Kidney capillary endothelial cell (primary cell): ENCODE results near the gene NFKBIZ.

Experiments
- DNase-seq: peaks from one replicate; pipeline ENCODE4 v3.0.0-alpha.2; 2018; ENCODE audit warnings: low spot score

Gene NFKBIZ

DNA sequence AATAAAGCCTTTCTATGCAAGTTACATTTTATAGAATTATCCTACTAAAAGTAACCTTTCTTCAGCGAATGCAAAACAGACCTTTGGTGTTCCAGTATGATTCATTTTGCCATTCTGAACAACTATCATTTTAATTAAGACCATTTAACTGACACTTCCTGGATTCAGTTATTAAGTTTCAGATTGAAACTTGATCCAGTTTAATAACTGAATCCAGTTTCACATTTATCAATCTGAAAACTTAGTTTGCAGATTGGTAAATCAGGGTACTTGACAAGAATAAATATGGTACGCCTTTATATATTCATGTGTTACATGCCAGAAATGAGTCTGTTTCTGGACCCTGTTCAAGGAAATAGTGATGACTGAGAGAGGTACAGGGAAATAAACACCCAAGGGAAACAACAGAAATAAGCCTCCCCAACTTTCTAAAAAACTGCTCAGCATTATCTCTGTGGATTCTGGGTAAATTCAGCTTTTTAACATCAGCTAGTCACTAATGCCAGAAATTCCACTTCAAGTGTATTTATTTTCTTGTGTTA lies 23.3 kb upstream of the NFKBIZ start:
- DNase-seq = no peak

DNA sequence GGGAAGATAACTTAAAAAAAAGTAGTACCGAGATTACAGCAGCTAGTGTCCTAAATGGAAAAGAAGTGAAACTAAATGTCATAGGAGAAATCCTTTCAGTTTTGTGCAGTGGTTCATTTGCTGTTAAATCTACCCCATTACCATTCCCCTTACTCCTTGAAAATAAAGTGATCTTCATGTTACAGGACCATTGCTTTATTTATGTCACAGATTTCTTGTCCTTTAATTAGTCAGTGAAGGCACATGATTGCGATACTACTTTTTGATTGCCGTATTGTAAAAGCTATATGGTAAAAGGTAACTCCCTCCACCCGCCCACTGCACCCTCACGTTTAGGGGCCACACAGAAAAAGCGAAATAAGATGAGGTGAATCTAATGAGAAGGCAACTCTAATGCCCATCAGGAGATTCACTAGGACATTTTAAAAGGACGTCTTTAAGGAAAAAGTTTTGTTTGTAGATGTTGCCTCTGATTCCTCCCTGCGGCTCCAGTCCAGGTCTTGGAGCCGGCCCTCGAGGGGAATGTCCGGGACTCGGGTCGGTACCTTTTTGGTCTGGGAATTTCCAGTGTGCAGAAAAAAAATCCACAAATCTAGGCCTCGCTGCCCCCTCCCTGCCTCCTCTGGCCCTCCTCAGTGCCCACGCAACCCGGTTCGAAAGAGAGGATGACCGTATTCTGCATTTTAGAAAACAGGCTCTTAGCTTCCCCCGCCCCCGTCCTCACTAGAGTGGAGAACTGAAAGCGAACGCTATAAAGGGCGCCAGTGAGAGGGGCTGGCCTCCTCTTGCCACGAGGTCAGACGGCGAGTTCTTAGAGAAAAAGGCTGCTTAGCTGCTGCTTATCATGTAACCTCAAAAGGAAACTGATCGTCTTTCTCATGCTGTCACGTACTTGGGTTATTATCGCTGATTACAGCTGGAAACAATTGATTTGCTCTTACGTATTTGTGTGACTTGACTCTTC lies 21.8 kb upstream of the NFKBIZ start:
- DNase-seq = peak; percentile 51

GRCh38 chr3:101828276-101828675 lies 21.0 kb upstream of the NFKBIZ start:
- DNase-seq = peak; percentile 7

DNA sequence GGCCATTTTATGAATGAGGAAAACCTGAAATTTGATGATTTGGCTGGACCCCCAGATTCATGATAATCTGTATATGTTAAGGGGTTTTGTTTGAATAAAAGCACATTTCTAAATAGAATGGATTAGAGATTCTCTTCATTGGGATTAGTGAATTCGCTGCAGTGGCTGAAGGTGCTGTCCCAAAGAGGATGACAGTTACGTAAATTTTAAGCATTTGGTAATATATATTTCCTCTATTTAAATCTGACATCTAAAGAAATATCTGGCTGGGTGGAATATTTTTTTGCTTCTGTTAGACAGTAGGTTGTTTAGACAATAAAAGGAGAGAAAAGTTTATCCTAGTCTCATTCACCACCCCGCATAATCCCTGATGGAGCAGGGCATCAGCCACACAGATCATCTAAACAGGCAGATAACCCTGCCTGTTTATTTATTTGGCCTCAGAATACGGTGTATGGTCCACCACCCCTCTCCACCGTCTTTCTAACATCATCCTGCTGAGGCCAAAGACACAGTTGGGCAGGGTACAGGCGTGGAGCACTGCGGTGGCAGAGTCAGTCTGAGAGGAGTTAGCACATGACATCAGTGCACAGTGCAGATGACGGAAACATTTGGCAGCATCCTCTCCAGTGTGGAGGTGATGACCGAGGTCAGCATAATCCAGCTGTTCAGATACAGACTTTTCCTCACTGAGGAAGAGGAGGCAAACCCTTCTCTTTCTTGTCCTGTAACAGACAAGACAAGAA lies 20.4 kb upstream of the NFKBIZ start:
- DNase-seq = peak; percentile 9

DNA sequence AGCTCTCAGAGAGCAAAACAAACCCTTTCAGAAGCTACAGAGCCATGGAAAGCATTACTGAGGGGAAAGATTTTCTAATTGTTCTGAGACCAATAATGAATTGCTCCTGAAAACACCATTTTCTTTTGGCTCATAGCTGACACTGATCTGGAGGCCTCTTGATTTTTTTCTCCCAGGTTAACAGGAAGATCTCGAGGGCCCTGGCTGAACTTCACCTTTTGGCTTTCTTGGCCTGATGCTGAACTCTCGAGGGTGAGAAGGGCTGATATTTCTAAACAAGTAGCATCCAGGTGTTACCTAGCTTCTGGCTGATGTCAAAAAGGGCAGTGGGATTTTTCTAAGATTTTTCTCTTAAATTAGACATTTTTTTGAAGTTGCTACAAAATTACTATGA lies 19.9 kb upstream of the NFKBIZ start:
- DNase-seq = no peak

DNA sequence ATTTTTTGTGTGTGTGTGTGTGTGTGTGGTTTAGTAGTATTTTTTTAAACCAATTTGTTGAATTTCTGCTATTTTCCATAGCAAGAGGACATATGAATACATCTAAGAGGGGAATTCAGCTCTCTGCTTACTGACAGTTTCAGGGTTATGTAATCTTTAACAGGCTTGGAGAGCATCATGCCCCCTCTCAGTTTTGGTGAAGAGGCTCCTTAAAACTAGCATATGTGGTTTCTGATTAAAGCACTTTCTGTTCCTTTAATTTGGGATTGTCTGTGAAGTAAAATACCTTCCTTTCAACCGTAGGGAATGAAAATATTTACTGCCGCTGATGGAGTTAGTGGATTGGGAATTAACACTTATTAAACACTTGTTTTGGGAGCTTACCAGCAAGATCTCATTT lies 19.4 kb upstream of the NFKBIZ start:
- no peak for DNase-seq

GRCh38 chr3:101833446-101833974 lies 15.8 kb upstream of the NFKBIZ start:
- DNase-seq = no peak

DNA sequence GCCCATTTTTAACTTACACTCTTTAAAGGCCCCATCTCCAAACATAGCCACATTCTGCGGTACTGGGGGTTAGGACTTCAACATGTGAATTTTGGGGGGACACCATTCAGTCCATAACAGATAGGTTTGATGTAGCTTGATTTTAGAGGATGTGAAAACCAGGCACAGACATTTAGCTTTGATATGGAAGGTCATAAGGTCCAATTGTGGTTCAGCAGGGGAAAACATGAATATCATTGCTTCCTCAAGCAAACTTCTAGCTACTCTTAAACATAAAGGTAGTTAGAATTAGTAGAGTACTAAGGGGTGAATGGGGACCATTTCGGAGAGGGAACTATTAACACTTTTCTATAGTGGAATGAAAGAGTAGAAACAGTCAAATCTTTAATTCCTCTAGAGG lies 13.6 kb upstream of the NFKBIZ start:
- no peak for DNase-seq

DNA sequence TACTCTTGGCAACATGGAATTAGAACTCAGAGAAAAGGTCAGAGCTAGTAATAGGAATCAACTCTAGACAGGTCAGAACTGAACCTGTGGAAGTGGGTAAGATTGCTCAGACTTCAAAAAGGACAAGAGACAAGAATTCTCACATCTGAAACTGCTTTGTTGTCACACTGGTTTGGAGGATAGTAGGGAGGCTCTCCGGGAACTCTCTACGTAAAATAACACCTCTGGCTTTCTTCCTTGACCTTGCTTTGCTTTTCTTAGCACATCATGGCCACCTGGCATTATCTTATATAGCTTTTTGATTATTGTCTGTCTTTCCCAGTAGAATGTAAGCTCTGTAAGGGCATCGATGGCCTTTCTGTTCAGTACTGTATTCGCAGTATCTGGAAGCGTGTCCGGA lies 13.2 kb upstream of the NFKBIZ start:
- no peak for DNase-seq

DNA sequence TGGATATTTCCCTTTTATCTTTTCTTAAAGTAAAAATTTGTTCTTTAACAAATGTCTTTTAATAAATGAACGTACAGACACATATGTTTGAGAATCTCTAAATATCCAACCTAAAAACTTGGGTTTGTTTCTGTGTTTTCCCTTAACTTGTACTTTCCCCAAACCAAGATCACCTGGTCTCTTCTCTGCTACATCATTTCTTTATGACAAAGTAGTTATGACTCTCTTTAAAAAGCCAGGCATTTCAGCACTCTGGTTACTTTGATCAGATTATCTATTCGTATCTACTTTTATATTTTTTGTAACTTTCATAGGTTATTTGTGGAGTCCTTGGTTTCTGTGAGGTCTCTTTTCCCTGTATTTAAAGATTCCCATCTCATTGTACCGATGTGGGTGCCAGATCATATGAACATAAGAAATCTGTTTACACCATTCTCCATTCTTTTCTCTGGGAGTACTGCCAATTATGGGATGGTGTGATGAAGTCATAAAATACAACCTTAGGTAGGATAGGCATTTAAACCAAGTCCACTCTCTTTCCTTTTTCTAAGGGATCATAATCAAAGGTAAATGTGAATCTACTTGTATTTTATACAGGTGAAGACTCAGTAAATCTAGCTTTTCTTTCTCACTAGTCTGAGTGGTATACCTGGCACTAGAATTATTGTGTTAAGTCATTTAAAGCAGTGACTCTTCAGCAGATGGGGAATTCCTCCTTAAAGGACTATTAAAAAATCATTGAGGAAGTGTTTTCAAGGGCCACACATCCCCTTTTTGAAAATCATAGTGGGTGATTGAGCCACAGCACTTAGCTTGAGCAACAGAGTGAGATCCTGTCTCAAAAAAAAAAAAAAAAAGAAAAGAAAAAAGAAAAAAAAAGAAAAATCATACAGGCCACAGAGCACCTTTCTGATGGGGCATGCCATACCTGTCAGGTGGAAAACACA lies 12.4 kb upstream of the NFKBIZ start:
- no peak for DNase-seq

DNA sequence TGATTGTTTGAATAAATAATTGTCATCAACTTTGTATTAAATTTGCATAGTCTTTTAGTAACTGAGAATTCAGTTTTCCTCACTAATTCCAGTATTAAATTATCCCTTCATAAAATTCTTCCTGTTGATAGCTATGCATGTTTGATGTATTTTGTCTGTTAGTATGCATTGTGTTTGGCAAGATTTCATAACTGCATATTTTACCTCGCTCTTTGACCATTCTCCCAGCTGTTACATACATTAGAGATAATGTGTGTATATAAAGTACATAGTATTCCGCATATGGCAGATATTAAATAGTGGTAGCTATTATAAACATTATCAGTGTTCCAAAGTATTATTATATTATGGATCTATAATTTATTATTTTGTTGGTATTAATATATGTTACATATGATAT lies 10.6 kb upstream of the NFKBIZ start:
- DNase-seq = no peak

DNA sequence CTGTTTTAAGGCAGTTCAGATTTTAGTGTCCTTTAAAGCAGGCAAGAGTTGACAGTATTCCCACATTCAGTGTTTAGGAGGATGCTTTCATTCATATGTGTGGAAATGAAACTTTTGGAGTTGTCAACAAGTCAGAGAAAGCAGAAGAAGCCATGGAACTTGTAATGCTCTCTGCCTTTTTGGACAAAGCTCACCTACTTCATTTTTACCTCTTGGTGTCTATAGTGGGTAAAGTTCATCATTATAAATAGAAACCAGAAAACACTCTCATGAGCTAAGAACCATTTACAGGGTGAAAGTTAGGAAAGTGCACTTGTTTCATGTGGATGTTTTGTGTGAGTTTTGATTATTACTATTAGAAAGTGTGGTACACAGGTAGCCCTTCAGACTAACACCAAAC lies 9.2 kb upstream of the NFKBIZ start:
- no peak for DNase-seq

GRCh38 chr3:101842245-101842934 lies 6.9 kb upstream of the NFKBIZ start:
- DNase-seq = no peak

DNA sequence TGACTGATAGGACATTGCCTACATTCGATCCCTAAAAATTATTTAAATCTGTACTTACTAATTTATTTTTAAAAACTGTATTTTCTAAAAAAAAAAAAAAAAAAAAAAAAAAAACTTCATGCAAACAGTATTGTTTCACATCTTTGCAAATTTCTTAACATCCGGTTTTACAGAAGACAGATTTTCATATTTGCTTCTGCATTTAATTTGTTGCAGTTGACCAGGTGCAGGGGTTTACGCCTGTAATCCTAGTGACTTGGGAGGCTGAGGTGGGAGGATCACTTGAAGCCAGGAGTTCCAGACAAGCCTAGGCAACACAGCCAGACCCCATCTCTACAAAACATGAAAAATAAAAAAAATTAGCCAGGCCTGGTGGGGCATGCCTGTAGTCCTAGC lies 6.4 kb upstream of the NFKBIZ start:
- DNase-seq = no peak

DNA sequence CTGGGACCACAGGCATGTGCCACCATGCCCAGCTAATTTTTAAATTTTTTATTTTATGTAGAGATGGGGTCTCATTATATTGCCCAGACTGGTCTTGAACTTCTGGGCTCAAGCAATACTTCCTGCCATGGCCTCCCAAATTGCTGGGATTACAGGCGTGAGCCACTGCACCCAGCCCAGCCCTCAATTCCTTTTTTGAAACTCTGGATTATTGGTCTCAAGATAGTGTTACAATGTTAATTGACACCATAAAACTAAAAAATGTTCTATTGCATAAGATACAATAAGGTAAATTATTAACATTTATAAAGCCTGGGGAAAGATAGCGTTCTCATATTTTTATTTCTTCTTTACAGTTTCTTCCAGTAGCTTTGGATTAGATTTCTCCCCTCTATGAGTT lies 3.9 kb upstream of the NFKBIZ start:
- no peak for DNase-seq

GRCh38 chr3:101846709-101847108 lies 2.6 kb upstream of the NFKBIZ start:
- no peak for DNase-seq

DNA sequence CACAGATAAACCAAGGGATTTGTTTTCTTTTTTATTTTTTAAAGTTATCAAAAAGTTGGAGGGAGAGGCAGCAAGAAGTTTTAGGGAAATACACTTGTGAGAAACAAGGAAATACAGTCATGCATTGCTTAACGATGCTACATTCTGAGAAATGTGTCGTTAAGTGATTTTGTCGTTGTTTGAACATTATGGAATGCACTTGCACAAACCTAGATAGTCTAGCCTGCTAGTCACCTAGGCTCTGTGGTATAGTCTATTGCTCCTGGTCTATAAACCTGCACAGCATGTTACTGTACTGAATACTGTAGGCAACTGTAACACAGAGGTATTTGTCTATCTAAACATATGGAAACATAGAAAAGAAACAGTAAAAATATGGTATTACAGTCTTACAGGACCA lies 2.0 kb upstream of the NFKBIZ start:
- no peak for DNase-seq

DNA sequence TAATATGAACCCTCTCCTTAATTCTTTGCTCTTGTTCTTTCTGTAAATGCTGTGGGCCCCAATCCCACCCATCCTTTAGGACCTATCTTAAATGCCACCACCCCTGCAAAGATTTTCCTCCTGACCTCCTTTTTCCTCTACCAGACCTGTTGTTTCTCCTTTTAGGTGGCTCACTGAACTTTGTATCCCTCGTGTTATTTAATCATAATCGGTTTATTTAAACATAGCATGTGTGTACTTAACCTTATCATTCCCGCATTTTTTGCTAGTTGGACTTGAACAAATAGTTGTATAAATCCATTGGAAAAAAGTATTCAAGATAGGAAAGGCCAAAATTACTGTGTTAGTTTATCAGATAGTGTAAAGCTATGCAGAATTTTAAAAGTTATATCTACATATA lies 988 bp upstream of the NFKBIZ start:
- DNase-seq = no peak

DNA sequence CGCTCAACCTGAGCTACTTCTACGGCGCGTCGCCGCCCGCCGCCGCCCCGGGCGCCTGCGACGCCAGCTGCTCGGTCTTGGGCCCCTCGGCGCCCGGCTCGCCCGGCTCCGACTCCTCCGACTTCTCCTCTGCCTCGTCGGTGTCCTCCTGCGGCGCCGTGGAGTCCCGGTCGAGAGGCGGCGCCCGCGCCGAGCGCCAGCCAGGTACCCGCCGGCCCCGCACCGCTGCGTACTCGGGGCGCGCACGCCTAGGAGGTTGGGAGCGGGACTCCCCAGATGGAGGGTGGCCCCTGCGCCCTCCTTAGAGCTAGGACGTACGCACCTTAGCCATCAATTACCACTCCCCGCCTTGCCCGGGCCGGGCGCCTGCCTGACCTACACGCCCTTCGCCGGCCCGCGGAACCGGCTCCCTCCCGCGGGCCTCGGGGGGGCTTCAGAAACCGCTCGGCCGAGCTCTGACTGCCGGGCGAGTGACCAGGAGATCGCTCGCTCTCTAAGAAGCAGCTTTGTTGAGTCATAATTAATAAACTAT lies 466 bp downstream of the NFKBIZ start:
- DNase-seq = no peak

GRCh38 chr3:101850246-101851051 lies 1.1 kb downstream of the NFKBIZ start:
- DNase-seq = no peak
